ENCODE data around the gene DDIT4L. TPM values are rescaled to one million over a fixed set of nuclear protein-coding genes. Genes with fewer than 3 reads are reported as not detected.

Gene DDIT4L
- 10 to 100 TPM in 1 of 2 donors, 1 to 10 TPM in 1; 2.0 to 10.1 TPM for total RNA-seq

GRCh38 chr4:100189820-100190642 is at the start of gene DDIT4L:
Gene DDIT4L (minus strand): TSS chr4:100190468. CDS start chr4:100189983, 485 bp downstream.
- H3K27me3 ChIP-seq = no peaks in the 10 kb centered on the region
- H3K9me3 ChIP-seq = no peaks in the 10 kb centered on the region
- H3K27ac ChIP-seq = peak within 1 kb of the TSS; percentile 65 to 73
- TF ChIP-seq CTCF (IDR thresholded peaks at IDR 0.05) = no peak
- DNase-seq (ENCODE audit: low spot score) = peak; percentile 69
- H3K4me3 ChIP-seq = peak within 1 kb of the TSS; percentile 70 to 86
- no peaks in the 10 kb centered on the region for H3K36me3 ChIP-seq
- H3K4me1 ChIP-seq = peaks cover 0 to 16% of the 10 kb centered on the region in 2 donors

- H3K9me3 ChIP-seq = no peaks in the 10 kb centered on the region
- H3K36me3 ChIP-seq = no peaks in the 10 kb centered on the region
- no peak for DNase-seq (ENCODE audit: low spot score)
- no peak overlapping the region for H3K27ac ChIP-seq
- no peak overlapping the region for H3K4me3 ChIP-seq
- H3K4me1 ChIP-seq = no peaks in the 10 kb centered on the region
- no peak for TF ChIP-seq CTCF (IDR thresholded peaks at IDR 0.05)
- no peaks in the 10 kb centered on the region for H3K27me3 ChIP-seq
Measured at GRCh38 chr4:100240008-100240407, 49.7 kb upstream of the DDIT4L start.

- no peak for DNase-seq (ENCODE audit: low spot score)
- no peaks in the 10 kb centered on the region for H3K4me1 ChIP-seq
- peaks cover 3 to 38% of the 10 kb centered on the region in 2 donors for H3K9me3 ChIP-seq
- no peak overlapping the region for H3K4me3 ChIP-seq
- H3K36me3 ChIP-seq = no peaks in the 10 kb centered on the region
- no peak overlapping the region for H3K27ac ChIP-seq
- H3K27me3 ChIP-seq = no peaks in the 10 kb centered on the region
- TF ChIP-seq CTCF (IDR thresholded peaks at IDR 0.05) = no peak
Measured at GRCh38 chr4:100224721-100225120, 34.5 kb upstream of the DDIT4L start.

- Histone ChIP-seq H3K4me3 (no peak overlapping the region), H3K4me1 (no peaks in the 10 kb centered on the region), H3K27ac (no peak overlapping the region), H3K36me3 (no peaks in the 10 kb centered on the region), H3K9me3 (peaks cover 3 to 38% of the 10 kb centered on the region in 2 donors), H3K27me3 (no peaks in the 10 kb centered on the region)
- TF ChIP-seq CTCF (IDR thresholded peaks at IDR 0.05) = no peak
- no peak for DNase-seq (ENCODE audit: low spot score)
Measured at GRCh38 chr4:100224160-100224559, 33.9 kb upstream of the DDIT4L start.

- no peak for DNase-seq (ENCODE audit: low spot score)
- H3K4me1 ChIP-seq = no peaks in the 10 kb centered on the region
- H3K27me3 ChIP-seq = no peaks in the 10 kb centered on the region
- TF ChIP-seq CTCF (IDR thresholded peaks at IDR 0.05) = no peak
- no peaks in the 10 kb centered on the region for H3K36me3 ChIP-seq
- H3K4me3 ChIP-seq = no peak overlapping the region
- H3K9me3 ChIP-seq = no peaks in the 10 kb centered on the region
- no peak overlapping the region for H3K27ac ChIP-seq
Measured at GRCh38 chr4:100208964-100209363, 18.7 kb upstream of the DDIT4L start.
